Activated CD8-positive, alpha-beta T cell treated with anti-CD3 and anti-CD28 coated beads for 36 hours (primary cell): ENCODE measurements around the gene SLC5A5. TPM values are rescaled to one million over a fixed set of nuclear protein-coding genes. Genes with fewer than 3 reads are reported as not detected.

Experiments used
- ATAC-seq: fragments of 200-7000 bp; cut with Tn5 transposase; one replicate; pipeline ENCODE4 v1.10.0; 2021; ENCODE audit warnings: mild to moderate bottlenecking, moderate library complexity
- CTCF ChIA-PET: fragments of 350-600 bp; sonication (Branson Sonifier 250); formaldehyde crosslinking; loops from one replicate; lab custom pipeline; 2021; ENCODE audit warnings: antibody characterized with exemption; lab: Charles Lee
- POLR2A ChIA-PET: fragments of 350-600 bp; sonication (Branson Sonifier 250); formaldehyde crosslinking; loops from one replicate; lab custom pipeline; 2021; ENCODE audit warnings: antibody characterized with exemption; lab: Charles Lee
- DNase-seq: peaks from one replicate; pipeline ENCODE4 v3.0.0-alpha.2; 2020
- H3K27ac Mint-ChIP-seq: one replicate; pipeline ENCODE4 v1.8.0; 2021; ENCODE audit warnings: mild to moderate bottlenecking, mixed read lengths
- H3K27me3 Mint-ChIP-seq: one replicate; pipeline ENCODE4 v1.8.0; 2021; ENCODE audit warnings: mixed read lengths
- H3K36me3 Mint-ChIP-seq: one replicate; pipeline ENCODE4 v1.8.0; 2021; ENCODE audit warnings: low read depth, mixed read lengths
- H3K4me1 Mint-ChIP-seq: one replicate; pipeline ENCODE4 v1.8.0; 2021; ENCODE audit warnings: low read depth, mixed read lengths
- H3K4me3 Mint-ChIP-seq: one replicate; pipeline ENCODE4 v1.8.0; 2021; ENCODE audit warnings: mild to moderate bottlenecking, moderate library complexity, mixed read lengths
- H3K9me3 Mint-ChIP-seq: one replicate; pipeline ENCODE4 v1.8.0; 2021; ENCODE audit warnings: mixed read lengths
- CTCF ChIP-seq: fragments of 200-600 bp; IDR thresholded peaks from one replicate; pipeline ENCODE4 v1.8.0; 2022; ENCODE audit warnings: antibody characterized with exemption, mild to moderate bottlenecking
- intact Hi-C: fragments of 100-400 bp; cut with micrococcal nuclease; formaldehyde crosslinking; loops from one replicate; pipeline ENCODE4 v1.10.0; 2022
- total RNA-seq, 2 experiments: library from RNA; stranded (reverse); gene quantifications; one replicate each; pipeline ENCODE4 v1.2.3, GENCODE V29; 2021

SLC5A5 gene
- total RNA-seq, 2 experiments from 2014 or later = 0.87 to 0.99 TPM

DNA sequence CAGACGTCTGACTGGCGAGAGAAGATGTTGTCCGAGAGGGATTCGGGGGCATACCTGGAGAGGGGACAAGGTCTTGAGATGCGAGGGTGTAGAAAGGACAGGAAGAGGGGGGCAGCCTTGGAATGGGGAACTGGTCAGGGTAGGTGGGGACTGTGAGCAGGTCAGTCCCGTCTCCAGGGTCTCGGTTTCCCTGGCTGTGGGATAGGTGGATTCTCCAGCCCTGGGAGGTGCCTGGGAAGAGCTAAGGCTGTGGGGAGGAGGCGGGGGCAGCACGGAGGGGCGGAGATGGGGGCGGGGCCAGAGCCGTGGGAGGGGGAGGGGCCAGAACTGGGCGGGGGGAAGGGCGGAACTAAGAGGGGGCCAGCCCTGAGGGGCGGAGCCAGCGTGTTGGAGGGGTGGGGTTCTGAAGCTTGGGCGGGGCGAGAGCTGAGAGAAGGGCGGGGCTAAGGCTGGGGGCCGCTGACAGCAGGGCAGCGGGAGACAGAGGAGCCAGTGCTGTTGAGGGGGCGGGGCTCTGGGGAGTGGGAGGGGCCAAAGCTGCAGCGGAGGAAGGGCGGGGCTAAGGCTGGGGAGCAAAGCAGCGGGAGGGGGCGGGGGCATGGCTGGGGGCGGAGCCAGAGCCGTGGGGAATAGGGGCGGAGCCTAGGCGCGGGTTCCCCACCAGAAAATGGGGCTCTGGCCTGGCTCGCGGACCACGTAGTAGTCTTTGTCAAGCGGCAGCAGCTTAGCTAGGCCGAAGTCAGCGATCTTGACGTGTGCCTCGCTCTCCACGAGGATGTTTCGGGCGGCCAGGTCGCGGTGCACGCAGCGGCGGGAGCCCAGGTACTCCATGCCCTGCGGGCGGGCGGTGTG, 41.0 kb upstream of the SLC5A5 start:
- Mint-ChIP-seq H3K9me3 (peaks cover 1% of the 10 kb centered on the region), H3K4me1 (peaks cover 9% of the 10 kb centered on the region), H3K36me3 (peaks cover 61% of the 10 kb centered on the region), H3K4me3 (no peak overlapping the region), H3K27me3 (no peaks in the 10 kb centered on the region), H3K27ac (no peak overlapping the region)
- intact Hi-C loops = no loop called here
- POLR2A ChIA-PET = interaction anchor here (0.8 to 3.0 kb wide), 6 partner anchors 8 to 34 kb away, joined by 3 to 11 read pairs (median 3); no protein-coding TSS in a partner anchor
- no peak for TF ChIP-seq CTCF
- ATAC-seq (peak; percentile 94), DNase-seq (peak; percentile 76)
- CTCF ChIA-PET = no interaction called here

- POLR2A ChIA-PET = interaction anchor here (0.8 to 3.0 kb wide), 4 partner anchors 9 to 12 kb away, joined by 3 to 11 read pairs (median 3); no protein-coding TSS in a partner anchor
- DNase-seq = no peak
- Mint-ChIP-seq H3K4me3 (no peak overlapping the region), H3K36me3 (peaks cover 65% of the 10 kb centered on the region), H3K27me3 (no peaks in the 10 kb centered on the region), H3K27ac (no peak overlapping the region), H3K4me1 (peaks cover 9% of the 10 kb centered on the region), H3K9me3 (peaks cover 1% of the 10 kb centered on the region)
- TF ChIP-seq CTCF = no peak
- intact Hi-C loops = no loop called here
- CTCF ChIA-PET = interaction anchor here (0.9 kb wide), 1 partner anchor 14 kb away, joined by 3 read pairs; no protein-coding TSS in a partner anchor
- no peak for ATAC-seq
These were observed 40.3 kb upstream of the SLC5A5 start for GRCh38 chr19:17831419-17831888.

DNA sequence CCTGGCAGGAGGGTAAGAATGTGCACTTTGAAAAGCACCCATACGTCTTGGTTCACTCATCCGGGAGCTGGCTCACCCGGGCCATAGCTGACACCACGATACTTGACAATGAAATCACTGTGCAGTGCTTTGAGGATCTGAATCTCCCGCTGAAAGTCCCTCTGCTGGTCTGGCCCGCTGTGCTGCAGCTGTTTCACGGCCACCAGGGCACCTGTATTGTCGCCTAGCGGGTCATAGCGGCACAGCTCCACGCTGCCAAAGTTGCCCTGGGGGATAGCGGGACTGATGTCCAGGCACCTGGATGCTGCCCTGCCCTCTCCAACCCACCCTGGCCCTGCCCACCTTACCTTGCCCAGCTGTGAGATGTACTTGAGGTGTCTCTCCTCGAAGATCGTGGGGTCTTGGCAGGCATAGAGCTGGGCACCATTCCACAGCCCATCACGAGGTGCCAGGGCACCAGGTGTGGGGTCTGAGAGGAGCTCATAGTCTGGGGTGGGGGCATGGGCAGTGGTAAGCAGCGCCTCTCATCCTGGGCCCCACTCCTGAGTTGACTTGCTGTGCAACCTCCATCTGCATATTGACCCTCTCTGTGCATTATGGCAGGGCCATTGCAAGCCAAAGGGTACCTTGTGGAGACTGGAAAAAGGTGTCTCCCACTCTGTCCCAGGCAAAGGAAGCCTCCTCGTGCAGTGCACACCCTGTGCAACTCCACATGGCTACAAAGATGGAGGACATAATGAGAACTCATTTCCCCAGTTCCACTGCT, 39.1 kb upstream of the SLC5A5 start:
- Mint-ChIP-seq H3K4me3 (no peak overlapping the region), H3K27me3 (no peaks in the 10 kb centered on the region), H3K27ac (no peak overlapping the region), H3K36me3 (peaks cover 65% of the 10 kb centered on the region), H3K9me3 (peaks cover 1% of the 10 kb centered on the region), H3K4me1 (peaks cover 11% of the 10 kb centered on the region)
- ChIA-PET POLR2A (interaction anchor here (0.6 to 3.8 kb wide), 9 partner anchors 9 to 52 kb away, joined by 3 to 23 read pairs (median 4); partner anchors contain the start of genes JAK3 and RPL18A), CTCF (interaction anchor here (0.8 to 1.4 kb wide), 4 partner anchors 13 to 48 kb away, joined by 3 to 5 read pairs (median 4); no protein-coding TSS in a partner anchor)
- no peak for ATAC-seq
- DNase-seq = no peak
- TF ChIP-seq CTCF = no peak
- intact Hi-C loops = no loop called here

- Mint-ChIP-seq H3K27me3 (no peaks in the 10 kb centered on the region), H3K9me3 (peaks cover 1% of the 10 kb centered on the region), H3K27ac (peak overlapping the region; percentile 34), H3K36me3 (peaks cover 74% of the 10 kb centered on the region), H3K4me3 (no peak overlapping the region), H3K4me1 (peaks cover 14% of the 10 kb centered on the region)
- ChIA-PET POLR2A (interaction anchor here (1.0 to 3.8 kb wide), 7 partner anchors 9 to 26 kb away, joined by 3 to 23 read pairs (median 5); partner anchors contain the start of gene JAK3), CTCF (interaction anchor here (0.8 to 1.7 kb wide), 3 partner anchors 13 to 151 kb away, joined by 3 read pairs; partner anchors contain the start of gene JAK3)
- DNase-seq (peak; percentile 29), ATAC-seq (no peak)
- TF ChIP-seq CTCF = no peak
- intact Hi-C loops = no loop called here
These were observed 37.2 kb upstream of the SLC5A5 start for GRCh38 chr19:17834350-17835181.
